H9 (cell line): ENCODE results near the gene DCAF8. TPM values are rescaled to one million over a fixed set of nuclear protein-coding genes. Genes with fewer than 3 reads are reported as not detected.
A peak's percentile ranks its signal among the peaks of the same experiment; 100 is the strongest.

Source experiments
- DNase-seq: peaks from one replicate; pipeline ENCODE4 v3.0.0-alpha.2; 2017
- H2AFZ ChIP-seq: one replicate; pipeline ENCODE4 v1.6.1; 2013; ENCODE audit warnings: mild to moderate bottlenecking, low read length, control low read depth, moderate library complexity
- H2AK5ac ChIP-seq: 2 replicates; pipeline ENCODE4 v1.6.1; 2013; ENCODE audit warnings: low read length, control low read depth, mixed read lengths; ENCODE audit not compliant: insufficient read length
- H2BK120ac ChIP-seq: one replicate; pipeline ENCODE4 v1.6.1; 2013; ENCODE audit warnings: low read depth, mild to moderate bottlenecking, low read length, control low read depth, inconsistent platforms; ENCODE audit not compliant: poor library complexity, severe bottlenecking
- H2BK12ac ChIP-seq: 2 replicates; pipeline ENCODE4 v1.6.1; 2013; ENCODE audit warnings: low read length, control low read depth, mixed read lengths, low read depth; ENCODE audit not compliant: insufficient read length
- H2BK15ac ChIP-seq: 2 replicates; pipeline ENCODE4 v1.6.1; 2013; ENCODE audit warnings: low read depth, low read length, control low read depth
- H2BK20ac ChIP-seq: one replicate; pipeline ENCODE4 v1.6.1; 2013; ENCODE audit warnings: low read depth, mild to moderate bottlenecking, low read length, control low read depth, inconsistent platforms; ENCODE audit not compliant: poor library complexity, severe bottlenecking
- H2BK5ac ChIP-seq: 2 replicates; pipeline ENCODE4 v1.6.1; 2013; ENCODE audit warnings: low read length, control low read depth, mixed read lengths; ENCODE audit not compliant: insufficient read length
- H3K14ac ChIP-seq: 2 replicates; pipeline ENCODE4 v1.6.1; 2013; ENCODE audit warnings: low read length, control low read depth; ENCODE audit not compliant: insufficient read depth
- H3K18ac ChIP-seq: 2 replicates; pipeline ENCODE4 v1.6.1; 2013; ENCODE audit warnings: low read depth, mild to moderate bottlenecking, mixed read lengths, low read length, control low read depth; ENCODE audit not compliant: insufficient read length
- H3K23ac ChIP-seq: 2 replicates; pipeline ENCODE4 v1.6.1; 2013; ENCODE audit warnings: low read length, control low read depth, mixed read lengths, low read depth; ENCODE audit not compliant: insufficient read length
- H3K23me2 ChIP-seq: 2 replicates; pipeline ENCODE4 v1.6.1; 2013; ENCODE audit warnings: low read depth, mild to moderate bottlenecking, mixed read lengths, low read length, control low read depth; ENCODE audit not compliant: insufficient read length, poor library complexity, severe bottlenecking
- H3K27ac ChIP-seq: 2 replicates; pipeline ENCODE4 v1.5.1; 2013; ENCODE audit warnings: low read length, control low read depth, mixed read lengths, low read depth; ENCODE audit not compliant: insufficient read length
- H3K27me3 ChIP-seq: 2 replicates; pipeline ENCODE4 v1.6.1; 2013; ENCODE audit warnings: low read length, control low read depth, inconsistent platforms; ENCODE audit not compliant: insufficient read depth
- H3K4ac ChIP-seq: 2 replicates; pipeline ENCODE4 v1.6.1; 2013; ENCODE audit warnings: low read depth, mild to moderate bottlenecking, control low read depth, inconsistent platforms, low read length, moderate library complexity
- H3K4me1 ChIP-seq: 2 replicates; pipeline ENCODE4 v1.6.1; 2013; ENCODE audit warnings: low read length, control low read depth, inconsistent platforms; ENCODE audit not compliant: insufficient read depth
- H3K4me2 ChIP-seq: 2 replicates; pipeline ENCODE4 v1.6.1; 2013; ENCODE audit warnings: low read length, control low read depth, mixed read lengths; ENCODE audit not compliant: insufficient read length, insufficient read depth
- H3K56ac ChIP-seq: 2 replicates; pipeline ENCODE4 v1.6.1; 2013; ENCODE audit warnings: low read depth, mild to moderate bottlenecking, mixed read lengths, low read length, control low read depth; ENCODE audit not compliant: insufficient read length
- H3K79me1 ChIP-seq: 2 replicates; pipeline ENCODE4 v1.6.1; 2013; ENCODE audit warnings: low read depth, mild to moderate bottlenecking, moderate library complexity, low read length, control low read depth, inconsistent platforms; ENCODE audit not compliant: insufficient read depth, poor library complexity, severe bottlenecking
- H3K79me2 ChIP-seq: 2 replicates; pipeline ENCODE4 v1.6.1; 2013; ENCODE audit warnings: low read length, control low read depth, inconsistent platforms; ENCODE audit not compliant: insufficient read depth
- H3K9ac ChIP-seq: 2 replicates; pipeline ENCODE4 v1.6.1; 2013; ENCODE audit warnings: low read length, control low read depth, mixed read lengths; ENCODE audit not compliant: insufficient read length; ENCODE audit errors: extremely low read depth
- H3K9me3 ChIP-seq: one replicate; pipeline ENCODE4 v1.6.1; 2013; ENCODE audit warnings: low read depth, low read length, inconsistent platforms; ENCODE audit not compliant: control insufficient read depth
- H3T11ph ChIP-seq: one replicate; pipeline ENCODE4 v1.6.1; 2013; ENCODE audit warnings: mild to moderate bottlenecking, low read length, control low read depth, inconsistent platforms
- H4K20me1 ChIP-seq: one replicate; pipeline ENCODE4 v1.6.1; 2013; ENCODE audit not compliant: control insufficient read depth, insufficient read length, insufficient read depth
- H4K5ac ChIP-seq: 2 replicates; pipeline ENCODE4 v1.6.1; 2013; ENCODE audit warnings: low read depth, mild to moderate bottlenecking, mixed read lengths, low read length, control low read depth; ENCODE audit not compliant: insufficient read length
- H4K8ac ChIP-seq: replicated peaks from 2 replicates; pipeline ENCODE4 v1.6.1; 2013; ENCODE audit warnings: low read length, control low read depth, mixed read lengths, low read depth; ENCODE audit not compliant: insufficient read length
- H4K91ac ChIP-seq: 2 replicates; pipeline ENCODE4 v1.6.1; 2013; ENCODE audit warnings: low read depth, mild to moderate bottlenecking, moderate library complexity, mixed read lengths, low read length, control low read depth; ENCODE audit not compliant: insufficient read length
- H3K27ac Mint-ChIP-seq, 3 experiments: 2 replicates in 2 of 3; 3 replicates in 1 of 3; pipeline ENCODE4 v1.8.0; 2020 to 2021; ENCODE audit warnings: mixed read lengths in 3 of 3, mild to moderate bottlenecking in 1 of 3, moderate library complexity in 1 of 3
- H3K27me3 Mint-ChIP-seq: 2 replicates; pipeline ENCODE4 v1.8.0; 2021; ENCODE audit warnings: low read depth, mild to moderate bottlenecking, moderate library complexity, mixed read lengths
- H3K36me3 Mint-ChIP-seq, 3 experiments: 2 replicates in 2 of 3; 3 replicates in 1 of 3; pipeline ENCODE4 v1.8.0; 2020 to 2021; ENCODE audit warnings: low read depth in 3 of 3, mixed read lengths in 3 of 3; ENCODE audit not compliant: insufficient read depth in 1 of 3
- H3K4me1 Mint-ChIP-seq, 2 experiments: 2 replicates each; pipeline ENCODE4 v1.8.0; 2020; ENCODE audit warnings: mixed read lengths in 2 of 2
- H3K4me3 Mint-ChIP-seq, 2 experiments: 2 replicates in 1 of 2; 3 replicates in 1 of 2; pipeline ENCODE4 v1.8.0; 2020 to 2021; ENCODE audit warnings: mild to moderate bottlenecking in 2 of 2, mixed read lengths in 2 of 2, moderate library complexity in 1 of 2
- H3K9me3 Mint-ChIP-seq, 2 experiments: 2 replicates in 1 of 2; 3 replicates in 1 of 2; pipeline ENCODE4 v1.8.0; 2020; ENCODE audit warnings: mild to moderate bottlenecking in 2 of 2, mixed read lengths in 2 of 2, moderate library complexity in 1 of 2
- CTCF ChIP-seq: fragments of 200-600 bp; sonication (generic); conservative IDR thresholded peaks from 3 replicates; pipeline ENCODE4 v1.8.0; 2021; ENCODE audit warnings: antibody characterized with exemption, mild to moderate bottlenecking
- WGBS: extraction: QIAGEN DNeasy Blood & Tissue Kit; methylation state at CpG from one replicate; pipeline ENCODE4 v1.1.7; 2013; ENCODE audit warnings: missing lambda C conversion rate, low lambda C conversion rate, mixed read lengths; ENCODE audit not compliant: insufficient read length; ENCODE audit errors: extremely low coverage; 5-methylcytosine and 5-hydroxymethylcytosine counted together
- total RNA-seq: library from RNA; stranded (reverse); gene quantifications from 2 replicates; pipeline ENCODE4 v1.2.1, GENCODE V29; 2021

Gene DCAF8
- total RNA-seq, 1 experiment from 2014 or later: 106 TPM

DNA sequence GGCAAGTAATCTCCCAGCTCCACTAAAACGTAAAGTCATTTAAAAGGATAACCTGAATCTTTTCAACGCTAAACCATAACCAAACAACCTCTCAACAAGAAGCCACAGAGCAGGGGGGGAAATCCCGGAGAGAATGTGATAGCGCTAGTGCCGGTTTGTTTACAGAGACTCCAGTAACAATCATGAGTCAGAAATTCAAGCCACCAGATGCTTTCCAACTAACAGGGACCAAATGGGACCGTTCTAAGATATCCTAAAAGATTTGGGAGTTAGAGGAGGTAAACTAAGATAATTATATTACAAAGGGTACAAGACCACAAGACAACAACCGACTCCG is 825 bp downstream of the DCAF8 start:
- peak overlapping the region; percentile 98 for H3K9ac ChIP-seq
- peak overlapping the region; percentile 42 for H3K4me2 ChIP-seq
- H3K23me2 ChIP-seq: peaks cover 4% of the 10 kb centered on the region
- no peak overlapping the region for H2BK15ac ChIP-seq
- no peak overlapping the region for H2BK5ac ChIP-seq
- DNase-seq: no peak
- no peaks in the 10 kb centered on the region for H3K27me3 ChIP-seq
- H3K4me3 Mint-ChIP-seq: peak overlapping the region; percentile 98 to 100
- H4K8ac ChIP-seq: no peak overlapping the region
- 0 out of 2 replicates have a peak, but pooled peaks cover 2% of the 10 kb centered on the region for H3K4me1 ChIP-seq
- peaks cover 12% of the 10 kb centered on the region for H3K27me3 Mint-ChIP-seq
- H3K79me1 ChIP-seq: peaks cover 2% of the 10 kb centered on the region
- H3K9me3 ChIP-seq: no peaks in the 10 kb centered on the region
- peak overlapping the region; percentile 81 for H3K27ac ChIP-seq
- H3K56ac ChIP-seq: no peak overlapping the region
- H3K18ac ChIP-seq: no peak overlapping the region
- H3K27ac Mint-ChIP-seq: peak overlapping the region; percentile 98 to 100 (median 99)
- H3K14ac ChIP-seq: no peak overlapping the region
- no peak overlapping the region for H2BK12ac ChIP-seq
- no peak overlapping the region for H3K23ac ChIP-seq
- no peak overlapping the region for H3T11ph ChIP-seq
- no peak overlapping the region for H2AK5ac ChIP-seq
- no CpG with 5 or more reads among the region's 8 CpGs for WGBS
- H3K36me3 Mint-ChIP-seq: peaks cover 7 to 20% (median 12%) of the 10 kb centered on the region in 3 experiments
- H2AFZ ChIP-seq: no peak overlapping the region
- H4K20me1 ChIP-seq: no peaks in the 10 kb centered on the region
- no peak for TF ChIP-seq CTCF
- H2BK20ac ChIP-seq: no peak overlapping the region
- H2BK120ac ChIP-seq: no peak overlapping the region
- H3K4ac ChIP-seq: no peak overlapping the region
- H3K79me2 ChIP-seq: peaks cover 6% of the 10 kb centered on the region
- H3K4me1 Mint-ChIP-seq: peaks cover 25 to 31% of the 10 kb centered on the region in 2 experiments
- no peaks in the 10 kb centered on the region for H3K9me3 Mint-ChIP-seq
- H4K5ac ChIP-seq: no peak overlapping the region
- no peak overlapping the region for H4K91ac ChIP-seq
